Tibial artery (tissue), 4 donors: ENCODE measurements around the gene ZNF138.
"Not testable (repeated sequence)": the region's sequence is repeated elsewhere in the genome, so short reads cannot be mapped to it uniquely, and the experiment has no call there.

ENCODE experiments used
- DNase-seq, 2 donors: peaks; one replicate each; pipeline ENCODE4 v3.0.0-alpha.2; 2019
- H3K27ac ChIP-seq, 2 donors: fragments of 200-600 bp; sonication (generic) in 1 of 2; 1 replicate in 1 of 2; 2 replicates in 1 of 2; pipeline ENCODE4 v1.5.1; 2018 to 2019; ENCODE audit warnings: mild to moderate bottlenecking in 1 of 2
- H3K27me3 ChIP-seq, 2 donors: fragments of 200-600 bp; sonication (generic) in 1 of 2; one replicate each; pipeline versions ENCODE4 v1.5.1 to v1.6.0; 2016 to 2019
- H3K36me3 ChIP-seq, 3 donors: fragments of 200-600 bp; sonication (generic) in 2 of 3; one replicate each; pipeline ENCODE4 v1.5.1; 2016 to 2019; ENCODE audit warnings: mild to moderate bottlenecking in 2 of 3
- H3K4me1 ChIP-seq, 4 donors: fragments of 200-600 bp; sonication (generic) in 2 of 4; 1 replicate in 3 of 4; 2 replicates in 1 of 4; pipeline ENCODE4 v1.5.1; 2016 to 2019
- H3K4me3 ChIP-seq, 2 donors: fragments of 200-600 bp; sonication (generic) in 1 of 2; 1 replicate in 1 of 2; 2 replicates in 1 of 2; pipeline ENCODE4 v1.5.1; 2018 to 2019; ENCODE audit warnings: mild to moderate bottlenecking in 2 of 2
- H3K9me3 ChIP-seq, 3 donors: fragments of 200-600 bp; sonication (generic) in 1 of 3; one replicate each; pipeline ENCODE4 v1.5.1; 2016 to 2019
- intact Hi-C: fragments of 100-400 bp; cut with DNase I; formaldehyde crosslinking; loops from one replicate; pipeline ENCODE4 v1.15.0; 2023; ENCODE audit warnings: low total_unique reads
- TF ChIP-seq, protein P1 (sequence below), 2 experiments: fragments of 200-600 bp in 1 of 2; fragments of 450-650 bp in 1 of 2; IDR thresholded peaks; one replicate each; pipeline ENCODE4 v1.5.1; 2017 to 2019; ENCODE audit warnings: antibody characterized with exemption in 2 of 2, mild to moderate bottlenecking in 1 of 2, moderate library complexity in 1 of 2

The ZNF138 gene

DNA sequence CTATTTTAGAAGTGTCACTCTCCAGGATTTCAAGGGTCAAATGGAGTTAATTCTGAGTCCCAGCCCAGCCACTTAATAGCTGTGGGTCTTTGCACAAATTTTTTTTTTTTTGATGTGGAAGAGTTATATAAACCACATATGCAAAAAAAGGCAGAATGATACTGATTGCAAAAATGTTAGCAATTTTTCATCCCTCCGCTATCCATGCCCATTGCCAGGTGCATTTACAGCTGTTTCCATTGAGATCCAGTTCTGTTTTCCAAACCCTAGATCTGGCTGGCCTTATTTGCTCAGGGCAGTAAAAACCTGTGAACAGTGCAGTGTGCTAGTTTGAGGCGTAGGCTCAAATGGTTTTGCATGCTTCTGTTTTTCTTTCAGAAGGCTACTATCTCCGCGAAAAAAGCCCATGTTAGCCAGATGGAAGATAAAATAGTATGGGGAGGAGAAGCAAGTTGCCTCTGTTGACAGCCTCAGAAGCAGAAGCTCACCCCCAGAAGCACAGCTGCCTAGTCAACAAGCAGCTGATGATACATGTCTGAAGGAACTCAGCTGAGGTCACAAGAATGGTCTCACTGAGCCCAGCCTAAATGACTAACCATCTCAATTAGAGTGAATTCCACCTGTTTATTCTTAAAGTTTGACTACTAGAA, 997 bp upstream of the ZNF138 start:
- peak overlapping the region; percentile 84 to 86 for H3K27ac ChIP-seq
- DNase-seq, result no peak
- H3K4me1 ChIP-seq, result peaks cover 0 to 22% (median 9%) of the 10 kb centered on the region in 4 donors
- intact Hi-C loops, result loop anchor here (10.0 kb wide), 1 partner anchor 92 kb away; no protein-coding TSS in a partner anchor
- no peaks in the 10 kb centered on the region for H3K9me3 ChIP-seq
- no peaks in the 10 kb centered on the region for H3K36me3 ChIP-seq
- H3K4me3 ChIP-seq, result no peak overlapping the region
- TF ChIP-seq, protein P1, sequence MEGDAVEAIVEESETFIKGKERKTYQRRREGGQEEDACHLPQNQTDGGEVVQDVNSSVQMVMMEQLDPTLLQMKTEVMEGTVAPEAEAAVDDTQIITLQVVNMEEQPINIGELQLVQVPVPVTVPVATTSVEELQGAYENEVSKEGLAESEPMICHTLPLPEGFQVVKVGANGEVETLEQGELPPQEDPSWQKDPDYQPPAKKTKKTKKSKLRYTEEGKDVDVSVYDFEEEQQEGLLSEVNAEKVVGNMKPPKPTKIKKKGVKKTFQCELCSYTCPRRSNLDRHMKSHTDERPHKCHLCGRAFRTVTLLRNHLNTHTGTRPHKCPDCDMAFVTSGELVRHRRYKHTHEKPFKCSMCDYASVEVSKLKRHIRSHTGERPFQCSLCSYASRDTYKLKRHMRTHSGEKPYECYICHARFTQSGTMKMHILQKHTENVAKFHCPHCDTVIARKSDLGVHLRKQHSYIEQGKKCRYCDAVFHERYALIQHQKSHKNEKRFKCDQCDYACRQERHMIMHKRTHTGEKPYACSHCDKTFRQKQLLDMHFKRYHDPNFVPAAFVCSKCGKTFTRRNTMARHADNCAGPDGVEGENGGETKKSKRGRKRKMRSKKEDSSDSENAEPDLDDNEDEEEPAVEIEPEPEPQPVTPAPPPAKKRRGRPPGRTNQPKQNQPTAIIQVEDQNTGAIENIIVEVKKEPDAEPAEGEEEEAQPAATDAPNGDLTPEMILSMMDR (IDR thresholded peaks at IDR 0.05), result no peak
- H3K27me3 ChIP-seq, result no peaks in the 10 kb centered on the region

DNA sequence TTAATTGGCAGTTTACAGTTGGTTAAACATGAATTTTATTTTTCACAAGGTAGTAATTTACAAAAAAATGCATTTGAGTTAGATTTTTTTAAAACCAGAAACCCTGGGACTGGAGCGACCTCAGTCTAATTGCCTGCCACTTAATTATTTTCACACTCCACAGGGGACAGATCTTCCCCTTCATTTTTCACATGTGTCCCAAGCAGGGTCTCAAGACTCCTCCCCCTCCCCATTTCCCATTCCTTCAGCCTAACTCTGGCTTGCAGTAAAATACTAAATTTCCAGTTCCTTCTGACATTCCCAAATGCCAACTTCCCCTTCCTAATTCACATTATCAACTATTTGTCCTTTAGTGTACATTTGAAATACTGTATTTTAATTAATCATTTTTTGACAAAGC, 948 bp downstream of the ZNF138 start:
- no peaks in the 10 kb centered on the region for H3K9me3 ChIP-seq
- intact Hi-C loops, result loop anchor here (10.0 kb wide), 1 partner anchor 90 kb away; no protein-coding TSS in a partner anchor
- peaks cover 0 to 22% (median 9%) of the 10 kb centered on the region in 4 donors for H3K4me1 ChIP-seq
- H3K36me3 ChIP-seq, result peaks cover 0 to 12% (median 6%) of the 10 kb centered on the region in 3 donors
- no peak for DNase-seq
- TF ChIP-seq, protein P1 (IDR thresholded peaks at IDR 0.05), result no peak
- H3K27ac ChIP-seq, result peak overlapping the region in 1 of 2 donors; percentile 84
- H3K4me3 ChIP-seq, result peak overlapping the region; percentile 67 to 92
- H3K27me3 ChIP-seq, result no peaks in the 10 kb centered on the region

DNA sequence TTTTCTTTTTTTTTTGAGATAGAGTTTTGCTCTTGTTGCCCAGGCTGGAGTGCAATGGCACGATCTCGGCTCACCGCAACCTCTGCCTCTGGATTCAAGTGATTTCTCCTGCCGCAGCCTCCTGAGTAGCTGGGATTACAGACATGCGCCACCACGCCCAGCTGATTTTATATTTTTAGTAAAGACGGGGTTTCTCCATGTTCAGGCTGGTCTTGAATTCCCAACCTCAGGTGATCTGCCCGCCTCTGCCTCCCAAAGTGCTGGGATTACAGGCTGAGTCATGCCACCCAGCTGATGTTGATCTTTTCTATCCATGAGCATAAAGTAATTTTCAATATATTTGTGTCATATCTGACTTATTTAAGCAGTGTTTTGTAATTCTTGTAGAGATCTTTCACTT, 4.9 kb downstream of the ZNF138 start:
- H3K36me3 ChIP-seq, result peaks cover 0 to 25% (median 22%) of the 10 kb centered on the region in 3 donors
- not testable (repeated sequence) for DNase-seq, H3K27me3 ChIP-seq, H3K4me3 ChIP-seq, H3K27ac ChIP-seq, H3K9me3 ChIP-seq
- H3K4me1 ChIP-seq, result peaks cover 0 to 17% (median 7%) of the 10 kb centered on the region in 4 donors
- intact Hi-C loops, result loop anchor here (10.0 kb wide), 1 partner anchor 86 kb away; no protein-coding TSS in a partner anchor

DNA sequence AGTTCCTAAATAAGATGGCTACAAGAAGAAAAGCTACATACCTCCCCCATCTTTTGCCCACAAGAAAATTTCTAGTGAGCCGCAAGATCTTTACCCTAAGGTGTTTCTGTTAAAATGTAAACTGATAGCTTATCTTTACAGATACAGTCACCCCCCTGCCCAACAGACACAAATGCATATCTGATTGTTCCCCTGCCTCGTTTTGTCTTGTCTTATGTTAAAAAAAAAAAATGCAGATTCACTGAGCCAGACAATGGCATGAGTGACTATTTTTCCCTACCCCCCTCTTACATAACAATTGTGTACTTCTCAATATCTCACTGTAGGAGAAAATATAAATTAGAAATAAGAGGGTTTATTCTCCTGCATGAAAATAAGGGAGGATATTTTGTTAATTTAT, 8.5 kb downstream of the ZNF138 start:
- Histone ChIP-seq H3K27ac (no peak overlapping the region), H3K4me3 (no peak overlapping the region), H3K4me1 (no peaks in the 10 kb centered on the region), H3K9me3 (no peaks in the 10 kb centered on the region), H3K36me3 (peaks cover 0 to 32% (median 22%) of the 10 kb centered on the region in 3 donors), H3K27me3 (no peaks in the 10 kb centered on the region)
- intact Hi-C loops, result no loop called here
- DNase-seq, result no peak
- TF ChIP-seq, protein P1 (IDR thresholded peaks at IDR 0.05), result no peak

DNA sequence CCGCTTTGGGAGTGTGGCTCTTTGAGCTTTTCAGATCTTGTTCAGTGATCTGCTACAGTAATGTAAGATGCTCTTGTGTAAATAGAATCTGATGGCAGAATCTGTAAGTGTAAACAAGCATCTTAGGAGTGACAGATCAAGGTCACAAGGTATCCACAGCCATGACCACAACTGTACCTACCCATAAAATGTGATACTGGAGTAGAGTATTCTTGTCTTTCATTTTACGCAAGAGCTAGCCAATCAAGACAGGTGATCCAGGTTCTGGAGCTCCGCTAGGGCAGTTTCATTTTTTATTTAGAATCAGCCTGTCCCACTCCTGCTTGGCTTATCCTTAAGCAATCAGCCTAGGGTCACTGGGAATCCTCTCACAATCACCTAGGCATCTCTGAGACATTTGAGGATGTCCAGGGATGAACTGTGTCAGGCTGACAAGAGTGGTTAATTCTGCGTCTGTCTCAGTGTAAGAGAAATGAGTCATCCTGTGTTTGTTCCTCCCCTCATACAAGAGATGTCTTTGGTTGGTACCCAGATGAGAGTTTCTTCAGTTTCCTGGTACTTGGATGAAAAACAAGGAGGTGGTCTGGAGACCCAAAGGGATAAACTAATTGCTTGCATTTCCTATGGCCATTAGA, 13.6 kb downstream of the ZNF138 start:
- TF ChIP-seq, protein P1 (IDR thresholded peaks at IDR 0.05), result no peak
- H3K9me3 ChIP-seq, result no peaks in the 10 kb centered on the region
- no peak overlapping the region for H3K4me3 ChIP-seq
- H3K27me3 ChIP-seq, result no peaks in the 10 kb centered on the region
- peaks cover 10 to 21% (median 19%) of the 10 kb centered on the region in 3 donors for H3K36me3 ChIP-seq
- no peak for DNase-seq
- intact Hi-C loops, result no loop called here
- no peak overlapping the region for H3K27ac ChIP-seq
- no peaks in the 10 kb centered on the region for H3K4me1 ChIP-seq

DNA sequence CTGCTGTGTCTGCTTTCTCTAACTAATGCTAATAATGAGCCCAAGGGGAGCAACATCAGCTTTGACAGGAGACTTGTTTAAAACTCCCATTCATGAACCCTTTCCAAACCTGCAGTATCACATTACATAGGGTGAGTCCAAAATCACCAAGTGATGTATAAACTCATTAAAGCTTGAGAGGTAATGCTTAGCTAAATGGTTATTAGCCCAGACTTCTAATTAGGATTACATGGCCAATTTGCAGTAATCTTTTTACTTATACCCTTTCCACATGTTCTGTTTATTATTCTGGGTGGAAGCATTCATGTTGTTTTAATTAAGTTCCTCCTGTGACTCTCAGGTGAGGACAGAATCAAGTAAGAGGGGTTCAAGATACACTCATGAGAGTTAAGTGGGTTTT, 17.5 kb downstream of the ZNF138 start:
- no peak overlapping the region for H3K27ac ChIP-seq
- no peaks in the 10 kb centered on the region for H3K9me3 ChIP-seq
- DNase-seq, result no peak
- H3K27me3 ChIP-seq, result no peaks in the 10 kb centered on the region
- peaks cover 10 to 14% (median 13%) of the 10 kb centered on the region in 3 donors for H3K36me3 ChIP-seq
- TF ChIP-seq, protein P1 (IDR thresholded peaks at IDR 0.05), result no peak
- H3K4me1 ChIP-seq, result no peaks in the 10 kb centered on the region
- intact Hi-C loops, result no loop called here
- H3K4me3 ChIP-seq, result no peak overlapping the region
